K562 (cell line): Measurements from ENCODE around the gene MDP1. TPM values are rescaled to one million over a fixed set of nuclear protein-coding genes. Genes with fewer than 3 reads are reported as not detected.

Experiments used
- ATAC-seq: fragments of 200-7000 bp; cut with Tn5 transposase; 3 replicates; pipeline ENCODE4 v1.9.1; 2020; ENCODE audit warnings: moderate library complexity
- BruUV-seq: library from RNA; stranded (reverse); fragments of 400-500 nt; replicated peaks from 2 replicates; lab custom pipeline; 2021; lab: Mats Ljungman, UMichigan
- CTCF ChIA-PET: fragments of 300-600 bp; formaldehyde crosslinking; extraction: SDS; loops from one replicate; lab custom pipeline; 2021; ENCODE audit warnings: low intra/inter-chr PET ratio; lab: Yijun Ruan, JAX
- POLR2A ChIA-PET: fragments of 300-600, 350-650 bp; sonication (Branson Sonifier 250); formaldehyde crosslinking; extraction: SDS; loops from one replicate; lab custom pipeline; 2021; ENCODE audit warnings: antibody characterized with exemption, inconsistent platforms; lab: Yijun Ruan, JAX
- DNase-seq, 4 experiments: peaks; one replicate each; pipeline versions ENCODE4 v3.0.0 to v3.0.0-alpha.2; 2011 to 2018; ENCODE audit warnings: low spot score in 3 of 4, mixed read lengths in 3 of 4; ENCODE audit errors: extremely low read depth in 1 of 4
- FAIRE-seq: peaks from 2 replicates; lab custom pipeline; 2011; peaks lifted over from hg19 to GRCh38; lab: Jason Lieb, UNC
- H2AFZ ChIP-seq: 2 replicates; pipeline ENCODE4 v1.6.0; 2011; ENCODE audit warnings: low read depth, low read length, control low read depth, inconsistent platforms
- H3K27ac ChIP-seq: fragments of 200-600 bp; 3 replicates; pipeline ENCODE4 v1.8.0; 2011; ENCODE audit warnings: low read depth, mild to moderate bottlenecking, control low read depth, inconsistent platforms, low read length, moderate library complexity, mixed read lengths; ENCODE audit errors: extremely low read depth
- H3K27me3 ChIP-seq, 2 experiments: fragments of 300-600 bp in 1 of 2; 2 replicates in 1 of 2; 3 replicates in 1 of 2; pipeline versions ENCODE4 v1.6.0 to v1.8.0; 2011; ENCODE audit warnings: inconsistent platforms in 2 of 2, low read length in 2 of 2, mild to moderate bottlenecking in 1 of 2, mixed read lengths in 1 of 2, moderate library complexity in 1 of 2; ENCODE audit not compliant: control insufficient read depth in 2 of 2, insufficient read depth in 2 of 2
- H3K36me3 ChIP-seq: fragments of 300-600 bp; 3 replicates; pipeline ENCODE4 v1.8.0; 2011; ENCODE audit warnings: mild to moderate bottlenecking, low read length, inconsistent platforms; ENCODE audit not compliant: control insufficient read depth, insufficient read depth
- H3K4me1 ChIP-seq, 2 experiments: fragments of 200-600 bp in 1 of 2; replicated peaks in 1 of 2; 2 replicates in 1 of 2; 3 replicates in 1 of 2; pipeline versions ENCODE4 v1.5.1 to v1.8.0; 2011; ENCODE audit warnings: inconsistent platforms in 2 of 2, low read length in 2 of 2, mild to moderate bottlenecking in 1 of 2, mixed read lengths in 1 of 2, moderate library complexity in 1 of 2; ENCODE audit not compliant: control insufficient read depth in 2 of 2, insufficient read depth in 2 of 2
- H3K4me2 ChIP-seq: 2 replicates; pipeline ENCODE4 v1.6.1; 2011; ENCODE audit warnings: low read length, control low read depth, inconsistent platforms, mixed read lengths; ENCODE audit not compliant: insufficient read depth
- H3K4me3 ChIP-seq: fragments of 200-600 bp; sonication (generic), shearing (Covaris generic); 2 replicates; pipeline ENCODE4 v1.5.1; 2016; ENCODE audit warnings: control low read depth, inconsistent platforms
- H3K79me2 ChIP-seq: fragments of 200-600 bp; 3 replicates; pipeline ENCODE4 v1.8.0; 2011; ENCODE audit warnings: low read length, inconsistent platforms; ENCODE audit not compliant: control insufficient read depth, insufficient read depth
- H3K9ac ChIP-seq, 2 experiments: 2 replicates each; pipeline versions ENCODE4 v1.6.0 to v1.6.1; 2011; ENCODE audit warnings: low read depth in 2 of 2, low read length in 2 of 2, control low read depth in 1 of 2, inconsistent platforms in 1 of 2, mild to moderate bottlenecking in 1 of 2, mixed read lengths in 1 of 2; ENCODE audit not compliant: insufficient read depth in 1 of 2
- H3K9me1 ChIP-seq: one replicate; pipeline ENCODE4 v1.6.0; 2011; ENCODE audit warnings: inconsistent platforms, mild to moderate bottlenecking, low read length, moderate library complexity; ENCODE audit not compliant: control insufficient read depth, insufficient read depth
- H3K9me3 ChIP-seq: replicated peaks from 2 replicates; pipeline ENCODE4 v1.5.1; 2011; ENCODE audit warnings: low read depth, low read length, inconsistent platforms; ENCODE audit not compliant: control insufficient read depth, insufficient read depth
- H4K20me1 ChIP-seq: replicated peaks from 2 replicates; pipeline ENCODE4 v1.6.1; 2011; ENCODE audit warnings: low read length, inconsistent platforms, mixed read lengths; ENCODE audit not compliant: control insufficient read depth, insufficient read depth
- ATF2 ChIP-seq: sonication (generic); formaldehyde crosslinking; IDR thresholded peaks from 2 replicates; pipeline ENCODE4 v1.8.1; 2022; ENCODE audit warnings: missing genetic modification reagents
- ELK1 ChIP-seq: sonication (generic); formaldehyde crosslinking; IDR thresholded peaks from 2 replicates; pipeline ENCODE4 v1.8.1; 2022; ENCODE audit warnings: missing genetic modification reagents
- ERF ChIP-seq: fragments of 450-650 bp; formaldehyde crosslinking; IDR thresholded peaks from 2 replicates; pipeline ENCODE4 v1.4.0; 2020; ENCODE audit warnings: mild to moderate bottlenecking, mixed read lengths
- MYBL2 ChIP-seq, 2 experiments: fragments of 450-650 bp in 1 of 2; sonication (generic) in 1 of 2; formaldehyde crosslinking in 1 of 2; IDR thresholded peaks; 2 replicates each; pipeline versions ENCODE4 v1.6.1 to v1.8.1; 2017 to 2022; ENCODE audit warnings: borderline replicate concordance in 1 of 2, inconsistent platforms in 1 of 2, low read depth in 1 of 2, mild to moderate bottlenecking in 1 of 2, missing genetic modification reagents in 1 of 2, moderate library complexity in 1 of 2
- ZNF584 ChIP-seq: fragments of 200-800 bp; sonication (Bioruptor generic); IDR thresholded peaks from 2 replicates; pipeline ENCODE4 v1.6.1; 2016; ENCODE audit warnings: low read depth, mild to moderate bottlenecking, missing genetic modification characterization, missing compliant biosample characterization
- ZNF589 ChIP-seq: fragments of 200-800 bp; sonication (Bioruptor generic); IDR thresholded peaks from 2 replicates; pipeline ENCODE4 v1.6.1; 2016; ENCODE audit warnings: low read depth, missing genetic modification characterization, missing compliant biosample characterization
- ZNF780A ChIP-seq: fragments of 250-450 bp; sonication (Bioruptor Pico); IDR thresholded peaks from 2 replicates; pipeline ENCODE4 v1.5.0; 2021; ENCODE audit warnings: mild to moderate bottlenecking
- WGBS: fragments of 100-300 bp; shearing (Covaris generic); methylation state at CpG from one replicate; pipeline ENCODE4 v1.1.6; 2016; ENCODE audit warnings: low coverage, mixed read lengths; ENCODE audit not compliant: insufficient coverage; ENCODE audit errors: missing lambda C conversion rate; 5-methylcytosine and 5-hydroxymethylcytosine counted together
- in situ Hi-C: fragments of 300-500 bp; cut with MboI; formaldehyde crosslinking; loops from 4 replicates; pipeline ENCODE4 v1.15.0; 2018; ENCODE audit warnings: inconsistent platforms, mixed read lengths
- intact Hi-C: fragments of 100-400 bp; cut with micrococcal nuclease; formaldehyde crosslinking; loops from 2 replicates; pipeline ENCODE4 v1.14.2; 2022
- polyA plus RNA-seq, 8 experiments: library from polyadenylated mRNA; depleted of rRNA in 4 of 8; stranded (reverse) in 5 of 8; unstranded in 3 of 8; fragments of >200 nt; fragmentation: Nextera tagmentation in 2 of 8; fragmentation: Illumina TruSeq in 1 of 8; extraction: Ambion mirVana in 2 of 8; extraction: Trizol in 1 of 8; gene quantifications; 2 replicates each; pipeline versions ENCODE4 v1.2.1 to v1.2.3, GENCODE V29; 2011 to 2014; ENCODE audit warnings: inconsistent platforms in 1 of 8, missing spikeins in 1 of 8
- total RNA-seq, 7 experiments: library from RNA; depleted of rRNA in 6 of 7; stranded (reverse); fragments of >200 nt in 6 of 7; fragmentation: Illumina TruSeq in 2 of 7; extraction: Trizol in 2 of 7; gene quantifications; 2 replicates each; pipeline versions ENCODE4 v1.2.1 to v1.2.3, GENCODE V29; 2011 to 2021; ENCODE audit warnings: low replicate concordance in 1 of 7
- TF ChIP-seq, protein P1 (sequence below): fragments of 150-350 bp; IDR thresholded peaks from 2 replicates; pipeline ENCODE4 v1.6.1; 2014; ENCODE audit warnings: low read depth, mild to moderate bottlenecking, low read length, borderline replicate concordance
- TF ChIP-seq, protein P2 (sequence below): fragments of 250-450 bp; sonication (Bioruptor Pico); IDR thresholded peaks from 2 replicates; pipeline ENCODE4 v1.8.0; 2022; ENCODE audit warnings: inconsistent platforms

Gene MDP1
- total and polyA plus RNA-seq, 9 of the 15 experiments (the other 6 are each of a cell fraction or from before 2014, with no cell fraction given) = 2.7 to 29.6 (median 11.0) TPM

DNA sequence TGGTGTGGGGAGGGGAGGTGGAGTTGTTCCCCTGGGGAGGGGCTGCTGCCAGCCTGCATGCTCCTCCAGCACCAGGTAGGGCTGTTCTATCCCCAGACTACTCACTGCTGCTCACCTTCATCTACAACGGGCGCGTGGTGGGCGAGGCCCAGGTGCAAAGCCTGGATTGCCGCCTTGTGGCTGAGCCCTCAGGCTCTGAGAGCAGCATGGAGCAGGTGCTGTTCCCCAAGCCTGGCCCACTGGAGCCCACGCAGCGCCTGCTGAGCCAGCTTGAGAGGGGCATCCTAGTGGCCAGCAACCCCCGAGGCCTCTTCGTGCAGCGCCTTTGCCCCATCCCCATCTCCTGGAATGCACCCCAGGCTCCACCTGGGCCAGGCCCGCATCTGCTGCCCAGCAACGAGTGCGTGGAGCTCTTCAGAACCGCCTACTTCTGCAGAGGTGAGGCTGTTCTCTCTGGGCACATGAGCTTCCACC lies 51.3 kb downstream of the MDP1 start:
- Histone ChIP-seq H3K9me1 (no peaks in the 10 kb centered on the region), H3K27ac (no peak overlapping the region), H3K4me3 (no peak overlapping the region), H3K9ac (no peak overlapping the region), H3K27me3 (no peaks in the 10 kb centered on the region), H3K4me1 (peaks cover 10 to 23% of the 10 kb centered on the region in 2 experiments; a peak in 4 of 5 replicates), H2AFZ (no peak overlapping the region), H4K20me1 (no peaks in the 10 kb centered on the region), H3K36me3 (peaks cover 52% of the 10 kb centered on the region; the same call in 2 of the 3 replicates), H3K9me3 (no peaks in the 10 kb centered on the region), H3K79me2 (peaks cover 10% of the 10 kb centered on the region; the same call in 2 of the 3 replicates), H3K4me2 (no peak overlapping the region)
- ChIA-PET POLR2A (interaction anchor here (0.5 to 0.7 kb wide), 2 partner anchors 24 to 51 kb away, joined by 3 read pairs; partner anchors contain the start of gene IPO4), CTCF (no interaction called here)
- no TSS peak for BruUV-seq
- ATAC-seq (no peak), DNase-seq (no peak), FAIRE-seq (no peak)
- in situ Hi-C loops = no loop called here
- 85% methylated on average over 12 of the region's 14 CpGs for WGBS
- TF ChIP-seq MYBL2 (IDR thresholded peaks at IDR 0.05; ENCODE audit: low read depth) (no peak), MYBL2 (CRISPR knock-in tag; IDR thresholded peaks at IDR 0.05; ENCODE audit: borderline replicate concordance) (no peak), ELK1 (CRISPR knock-in tag) (no peak), ZNF780A (CRISPR knock-in tag) (no peak), ZNF589 (CRISPR knock-in tag) (no peak), ATF2 (CRISPR knock-in tag) (no peak), ERF (CRISPR knock-in tag) (no peak), ZNF584 (CRISPR knock-in tag) (no peak)
- TF ChIP-seq, protein P1, sequence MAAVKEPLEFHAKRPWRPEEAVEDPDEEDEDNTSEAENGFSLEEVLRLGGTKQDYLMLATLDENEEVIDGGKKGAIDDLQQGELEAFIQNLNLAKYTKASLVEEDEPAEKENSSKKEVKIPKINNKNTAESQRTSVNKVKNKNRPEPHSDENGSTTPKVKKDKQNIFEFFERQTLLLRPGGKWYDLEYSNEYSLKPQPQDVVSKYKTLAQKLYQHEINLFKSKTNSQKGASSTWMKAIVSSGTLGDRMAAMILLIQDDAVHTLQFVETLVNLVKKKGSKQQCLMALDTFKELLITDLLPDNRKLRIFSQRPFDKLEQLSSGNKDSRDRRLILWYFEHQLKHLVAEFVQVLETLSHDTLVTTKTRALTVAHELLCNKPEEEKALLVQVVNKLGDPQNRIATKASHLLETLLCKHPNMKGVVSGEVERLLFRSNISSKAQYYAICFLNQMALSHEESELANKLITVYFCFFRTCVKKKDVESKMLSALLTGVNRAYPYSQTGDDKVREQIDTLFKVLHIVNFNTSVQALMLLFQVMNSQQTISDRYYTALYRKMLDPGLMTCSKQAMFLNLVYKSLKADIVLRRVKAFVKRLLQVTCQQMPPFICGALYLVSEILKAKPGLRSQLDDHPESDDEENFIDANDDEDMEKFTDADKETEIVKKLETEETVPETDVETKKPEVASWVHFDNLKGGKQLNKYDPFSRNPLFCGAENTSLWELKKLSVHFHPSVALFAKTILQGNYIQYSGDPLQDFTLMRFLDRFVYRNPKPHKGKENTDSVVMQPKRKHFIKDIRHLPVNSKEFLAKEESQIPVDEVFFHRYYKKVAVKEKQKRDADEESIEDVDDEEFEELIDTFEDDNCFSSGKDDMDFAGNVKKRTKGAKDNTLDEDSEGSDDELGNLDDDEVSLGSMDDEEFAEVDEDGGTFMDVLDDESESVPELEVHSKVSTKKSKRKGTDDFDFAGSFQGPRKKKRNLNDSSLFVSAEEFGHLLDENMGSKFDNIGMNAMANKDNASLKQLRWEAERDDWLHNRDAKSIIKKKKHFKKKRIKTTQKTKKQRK = no peak
- TF ChIP-seq, protein P2, sequence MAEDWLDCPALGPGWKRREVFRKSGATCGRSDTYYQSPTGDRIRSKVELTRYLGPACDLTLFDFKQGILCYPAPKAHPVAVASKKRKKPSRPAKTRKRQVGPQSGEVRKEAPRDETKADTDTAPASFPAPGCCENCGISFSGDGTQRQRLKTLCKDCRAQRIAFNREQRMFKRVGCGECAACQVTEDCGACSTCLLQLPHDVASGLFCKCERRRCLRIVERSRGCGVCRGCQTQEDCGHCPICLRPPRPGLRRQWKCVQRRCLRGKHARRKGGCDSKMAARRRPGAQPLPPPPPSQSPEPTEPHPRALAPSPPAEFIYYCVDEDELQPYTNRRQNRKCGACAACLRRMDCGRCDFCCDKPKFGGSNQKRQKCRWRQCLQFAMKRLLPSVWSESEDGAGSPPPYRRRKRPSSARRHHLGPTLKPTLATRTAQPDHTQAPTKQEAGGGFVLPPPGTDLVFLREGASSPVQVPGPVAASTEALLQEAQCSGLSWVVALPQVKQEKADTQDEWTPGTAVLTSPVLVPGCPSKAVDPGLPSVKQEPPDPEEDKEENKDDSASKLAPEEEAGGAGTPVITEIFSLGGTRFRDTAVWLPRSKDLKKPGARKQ (CRISPR knock-in tag) = no peak
- intact Hi-C loops = no loop called here
